ENCODE data around the gene DMAC2L.

The DMAC2L gene

GRCh38 chr14:50311972-50312733, at the start of gene DMAC2L, which contains the start of gene L2HGDH:
DMAC2L (plus strand) TSS chr14:50312324; CDS start chr14:50321488, 9,164 bp downstream.
L2HGDH (minus strand) TSS chr14:50312229; CDS start chr14:50312150, 79 bp downstream.
- no peaks in the 10 kb centered on the region for H3K36me3 ChIP-seq (ENCODE audit: control insufficient read depth, insufficient read depth, low read length)
- H3K27ac ChIP-seq (ENCODE audit: low read depth, low read length), result peak within 1 kb of the TSS; percentile 97

GRCh38 chr14:50262865-50263264, 49.3 kb upstream of the DMAC2L start:
- no peak overlapping the region for H3K4me3 ChIP-seq (ENCODE audit: low read length)
- H3K36me3 ChIP-seq (ENCODE audit: control insufficient read depth, insufficient read depth, low read length), result no peaks in the 10 kb centered on the region
- no peaks in the 10 kb centered on the region for H3K27me3 ChIP-seq (ENCODE audit: control insufficient read depth, insufficient read depth, low read length)
- no peaks in the 10 kb centered on the region for H3K4me1 ChIP-seq (ENCODE audit: control insufficient read depth, insufficient read depth, low read length)
- no peak overlapping the region for H3K9ac ChIP-seq (ENCODE audit: low read length)
- H3K27ac ChIP-seq (ENCODE audit: low read depth, low read length), result no peak overlapping the region

More at GRCh38 chr14:50311972-50312733, at the start of gene DMAC2L, which contains the start of gene L2HGDH:
- no peaks in the 10 kb centered on the region for H3K27me3 ChIP-seq (ENCODE audit: control insufficient read depth, insufficient read depth, low read length)
- peak within 1 kb of the TSS; percentile 69 for H3K4me3 ChIP-seq (ENCODE audit: low read length)
- H3K4me1 ChIP-seq (ENCODE audit: control insufficient read depth, insufficient read depth, low read length), result peaks cover 8% of the 10 kb centered on the region
- peak within 1 kb of the TSS; percentile 80 for H3K9ac ChIP-seq (ENCODE audit: low read length)

- Histone ChIP-seq H3K4me3 (ENCODE audit: low read length) (no peak overlapping the region), H3K9ac (ENCODE audit: low read length) (no peak overlapping the region), H3K36me3 (ENCODE audit: control insufficient read depth, insufficient read depth, low read length) (no peaks in the 10 kb centered on the region), H3K27me3 (ENCODE audit: control insufficient read depth, insufficient read depth, low read length) (no peaks in the 10 kb centered on the region), H3K4me1 (ENCODE audit: control insufficient read depth, insufficient read depth, low read length) (no peaks in the 10 kb centered on the region), H3K27ac (ENCODE audit: low read depth, low read length) (no peak overlapping the region)
Measured at GRCh38 chr14:50263321-50263720, 48.8 kb upstream of the DMAC2L start.

- H3K27me3 ChIP-seq (ENCODE audit: control insufficient read depth, insufficient read depth, low read length), result no peaks in the 10 kb centered on the region
- no peak overlapping the region for H3K27ac ChIP-seq (ENCODE audit: low read depth, low read length)
- H3K36me3 ChIP-seq (ENCODE audit: control insufficient read depth, insufficient read depth, low read length), result no peaks in the 10 kb centered on the region
- no peak overlapping the region for H3K9ac ChIP-seq (ENCODE audit: low read length)
- H3K4me3 ChIP-seq (ENCODE audit: low read length), result no peak overlapping the region
- no peaks in the 10 kb centered on the region for H3K4me1 ChIP-seq (ENCODE audit: control insufficient read depth, insufficient read depth, low read length)
Measured at GRCh38 chr14:50265029-50265428, 47.1 kb upstream of the DMAC2L start.

- H3K27ac ChIP-seq (ENCODE audit: low read depth, low read length), result no peak overlapping the region
- H3K4me3 ChIP-seq (ENCODE audit: low read length), result no peak overlapping the region
- no peaks in the 10 kb centered on the region for H3K4me1 ChIP-seq (ENCODE audit: control insufficient read depth, insufficient read depth, low read length)
- H3K9ac ChIP-seq (ENCODE audit: low read length), result no peak overlapping the region
- no peaks in the 10 kb centered on the region for H3K36me3 ChIP-seq (ENCODE audit: control insufficient read depth, insufficient read depth, low read length)
- H3K27me3 ChIP-seq (ENCODE audit: control insufficient read depth, insufficient read depth, low read length), result no peaks in the 10 kb centered on the region
Measured at GRCh38 chr14:50270932-50271331, 41.2 kb upstream of the DMAC2L start.

- H3K36me3 ChIP-seq (ENCODE audit: control insufficient read depth, insufficient read depth, low read length), result no peaks in the 10 kb centered on the region
- H3K4me1 ChIP-seq (ENCODE audit: control insufficient read depth, insufficient read depth, low read length), result no peaks in the 10 kb centered on the region
- H3K9ac ChIP-seq (ENCODE audit: low read length), result no peak overlapping the region
- H3K27ac ChIP-seq (ENCODE audit: low read depth, low read length), result no peak overlapping the region
- no peaks in the 10 kb centered on the region for H3K27me3 ChIP-seq (ENCODE audit: control insufficient read depth, insufficient read depth, low read length)
- H3K4me3 ChIP-seq (ENCODE audit: low read length), result no peak overlapping the region
Measured at GRCh38 chr14:50272498-50272897, 39.6 kb upstream of the DMAC2L start.

GRCh38 chr14:50285861-50286260, 26.3 kb upstream of the DMAC2L start:
- H3K4me3 ChIP-seq (ENCODE audit: low read length), result no peak overlapping the region
- H3K4me1 ChIP-seq (ENCODE audit: control insufficient read depth, insufficient read depth, low read length), result no peaks in the 10 kb centered on the region
- H3K9ac ChIP-seq (ENCODE audit: low read length), result no peak overlapping the region
- H3K36me3 ChIP-seq (ENCODE audit: control insufficient read depth, insufficient read depth, low read length), result no peaks in the 10 kb centered on the region
- no peaks in the 10 kb centered on the region for H3K27me3 ChIP-seq (ENCODE audit: control insufficient read depth, insufficient read depth, low read length)
- H3K27ac ChIP-seq (ENCODE audit: low read depth, low read length), result no peak overlapping the region

- H3K36me3 ChIP-seq (ENCODE audit: control insufficient read depth, insufficient read depth, low read length), result no peaks in the 10 kb centered on the region
Measured at GRCh38 chr14:50288146-50288545, 24.0 kb upstream of the DMAC2L start.

GRCh38 chr14:50290306-50290705, 21.8 kb upstream of the DMAC2L start:
- Histone ChIP-seq H3K27ac (ENCODE audit: low read depth, low read length) (no peak overlapping the region), H3K27me3 (ENCODE audit: control insufficient read depth, insufficient read depth, low read length) (no peaks in the 10 kb centered on the region), H3K4me3 (ENCODE audit: low read length) (no peak overlapping the region), H3K9ac (ENCODE audit: low read length) (no peak overlapping the region), H3K4me1 (ENCODE audit: control insufficient read depth, insufficient read depth, low read length) (no peaks in the 10 kb centered on the region), H3K36me3 (ENCODE audit: control insufficient read depth, insufficient read depth, low read length) (no peaks in the 10 kb centered on the region)

More at GRCh38 chr14:50288146-50288545, 24.0 kb upstream of the DMAC2L start:
- Histone ChIP-seq H3K9ac (ENCODE audit: low read length) (no peak overlapping the region), H3K4me3 (ENCODE audit: low read length) (no peak overlapping the region), H3K4me1 (ENCODE audit: control insufficient read depth, insufficient read depth, low read length) (no peaks in the 10 kb centered on the region), H3K27ac (ENCODE audit: low read depth, low read length) (no peak overlapping the region), H3K27me3 (ENCODE audit: control insufficient read depth, insufficient read depth, low read length) (no peaks in the 10 kb centered on the region)

- H3K4me3 ChIP-seq (ENCODE audit: low read length), result no peak overlapping the region
- no peaks in the 10 kb centered on the region for H3K4me1 ChIP-seq (ENCODE audit: control insufficient read depth, insufficient read depth, low read length)
- no peak overlapping the region for H3K27ac ChIP-seq (ENCODE audit: low read depth, low read length)
- no peak overlapping the region for H3K9ac ChIP-seq (ENCODE audit: low read length)
- H3K27me3 ChIP-seq (ENCODE audit: control insufficient read depth, insufficient read depth, low read length), result no peaks in the 10 kb centered on the region
- H3K36me3 ChIP-seq (ENCODE audit: control insufficient read depth, insufficient read depth, low read length), result no peaks in the 10 kb centered on the region
Measured at GRCh38 chr14:50299585-50299984, 12.5 kb upstream of the DMAC2L start.

GRCh38 chr14:50301914-50302313, 10.2 kb upstream of the DMAC2L start:
- no peak overlapping the region for H3K4me3 ChIP-seq (ENCODE audit: low read length)
- no peak overlapping the region for H3K9ac ChIP-seq (ENCODE audit: low read length)
- H3K27ac ChIP-seq (ENCODE audit: low read depth, low read length), result no peak overlapping the region
- no peaks in the 10 kb centered on the region for H3K4me1 ChIP-seq (ENCODE audit: control insufficient read depth, insufficient read depth, low read length)
- no peaks in the 10 kb centered on the region for H3K36me3 ChIP-seq (ENCODE audit: control insufficient read depth, insufficient read depth, low read length)
- no peaks in the 10 kb centered on the region for H3K27me3 ChIP-seq (ENCODE audit: control insufficient read depth, insufficient read depth, low read length)

- H3K9ac ChIP-seq (ENCODE audit: low read length), result no peak overlapping the region
- no peaks in the 10 kb centered on the region for H3K4me1 ChIP-seq (ENCODE audit: control insufficient read depth, insufficient read depth, low read length)
- no peaks in the 10 kb centered on the region for H3K27me3 ChIP-seq (ENCODE audit: control insufficient read depth, insufficient read depth, low read length)
- no peak overlapping the region for H3K27ac ChIP-seq (ENCODE audit: low read depth, low read length)
- H3K4me3 ChIP-seq (ENCODE audit: low read length), result no peak overlapping the region
- H3K36me3 ChIP-seq (ENCODE audit: control insufficient read depth, insufficient read depth, low read length), result no peaks in the 10 kb centered on the region
Measured at GRCh38 chr14:50303744-50304471, 8.2 kb upstream of the DMAC2L start.
